Stimulated activated CD4-positive, alpha-beta T cell treated with anti-CD3 and anti-CD28 coated beads, Interleukin-4, amount 100 ng/mL, for 1 hour (primary cell): ENCODE measurements around the gene TTLL5.
"Not testable (repeated sequence)": the region's sequence is repeated elsewhere in the genome, so short reads cannot be mapped to it uniquely, and the experiment has no call there.

ENCODE experiments used
- DNase-seq: peaks from one replicate; pipeline ENCODE4 v3.0.0-alpha.2; 2020

TTLL5 gene

DNA sequence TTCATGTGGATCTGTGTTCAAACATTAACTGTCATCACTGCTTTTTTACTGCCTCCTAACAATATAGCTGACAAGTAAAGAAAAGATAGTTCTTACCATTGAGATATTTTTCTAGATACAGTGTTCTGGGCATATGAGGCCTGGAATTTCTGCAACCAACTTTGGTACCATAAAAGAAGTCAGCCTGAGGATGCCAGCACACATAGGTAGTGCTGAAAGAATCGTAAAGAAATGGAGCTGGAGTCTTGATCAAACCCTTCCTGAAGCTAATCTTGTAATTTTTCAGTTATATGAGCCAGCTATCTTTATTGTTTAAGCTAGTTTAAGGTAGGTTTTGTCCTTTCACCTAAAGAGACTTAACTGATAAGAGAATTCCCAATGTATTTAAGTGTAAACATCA lies 11.7 kb upstream of the TTLL5 start:
- DNase-seq: no peak

DNA sequence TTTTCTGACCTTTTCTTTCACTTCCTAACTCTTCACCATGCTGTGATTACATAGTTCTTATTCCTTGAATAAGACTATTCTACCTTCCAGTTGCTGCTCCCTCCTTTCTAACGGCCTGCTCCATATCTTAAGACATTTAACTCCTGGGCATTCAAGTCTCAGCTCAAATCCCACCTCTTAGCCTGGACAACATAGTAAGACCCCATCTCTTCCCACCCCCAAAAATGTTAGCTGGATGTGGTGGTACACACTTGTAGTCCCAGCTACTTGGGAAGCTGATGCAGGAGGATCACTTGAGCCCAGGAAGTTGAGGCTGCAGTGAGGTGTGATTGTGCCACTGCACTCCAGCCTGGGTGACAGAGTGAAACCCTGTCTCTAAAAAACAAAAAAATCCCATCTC lies 11.3 kb upstream of the TTLL5 start:
- no peak for DNase-seq

GRCh38 chr14:75650253-75651058 lies 10.6 kb upstream of the TTLL5 start:
- no peak for DNase-seq

- DNase-seq: no peak
These were observed 7.5 kb upstream of the TTLL5 start for GRCh38 chr14:75653563-75653962.

DNA sequence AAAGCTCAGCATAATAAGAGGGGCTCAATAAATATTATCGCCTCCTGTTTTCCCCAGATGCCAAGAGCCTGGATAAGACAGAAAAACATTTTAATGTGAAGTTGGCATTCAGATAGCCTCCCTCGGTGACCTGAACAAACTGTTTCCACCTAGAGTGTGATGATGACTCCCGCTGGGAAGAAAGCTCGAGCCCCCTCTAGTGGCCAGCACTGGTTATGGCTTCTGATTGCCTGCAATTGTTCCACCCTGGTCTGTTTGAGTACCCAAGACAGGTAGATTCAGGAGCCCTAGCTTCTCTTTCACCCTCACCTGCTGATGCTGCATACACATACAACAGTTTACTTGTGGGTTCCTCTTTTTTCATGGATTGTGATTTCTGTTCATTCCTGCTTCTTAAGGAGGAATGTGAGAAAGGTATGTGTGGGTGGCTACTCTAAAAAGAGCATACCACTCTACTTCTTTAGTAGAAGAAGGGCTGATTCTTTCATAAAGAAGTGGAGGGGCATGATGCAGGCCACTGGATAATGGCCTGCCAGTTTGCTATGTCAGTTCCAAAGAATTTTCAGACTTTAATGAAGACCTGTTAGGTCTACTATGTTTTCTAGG lies 6.8 kb upstream of the TTLL5 start:
- DNase-seq: peak; percentile 84

GRCh38 chr14:75655235-75655634 lies 5.8 kb upstream of the TTLL5 start:
- DNase-seq: no peak

- no peak for DNase-seq
These were observed 3.7 kb upstream of the TTLL5 start for GRCh38 chr14:75657331-75657730.

GRCh38 chr14:75658957-75659356 lies 2.1 kb upstream of the TTLL5 start:
- DNase-seq: no peak

DNA sequence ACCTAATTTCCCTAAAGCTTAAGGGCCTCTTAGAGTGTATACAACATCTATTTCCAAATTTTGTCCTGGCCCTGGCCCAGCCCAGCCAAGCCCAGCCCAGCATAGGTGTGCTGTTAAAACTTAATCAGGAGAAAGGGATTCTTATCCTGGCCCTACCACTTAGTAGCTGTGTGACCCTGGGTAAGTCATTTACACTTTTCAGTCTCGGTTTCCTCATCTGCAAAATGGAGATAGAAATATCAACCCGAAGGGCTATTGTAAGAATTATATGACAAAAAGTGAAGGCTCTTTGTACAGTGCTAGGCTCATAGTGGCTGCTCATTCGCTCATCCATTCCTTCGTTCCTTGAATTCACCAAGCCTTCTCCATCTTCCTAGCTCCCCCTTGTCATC lies 812 bp upstream of the TTLL5 start:
- no peak for DNase-seq

- no peak for DNase-seq
These were observed 411 bp downstream of the TTLL5 start for GRCh38 chr14:75661499-75661814.

DNA sequence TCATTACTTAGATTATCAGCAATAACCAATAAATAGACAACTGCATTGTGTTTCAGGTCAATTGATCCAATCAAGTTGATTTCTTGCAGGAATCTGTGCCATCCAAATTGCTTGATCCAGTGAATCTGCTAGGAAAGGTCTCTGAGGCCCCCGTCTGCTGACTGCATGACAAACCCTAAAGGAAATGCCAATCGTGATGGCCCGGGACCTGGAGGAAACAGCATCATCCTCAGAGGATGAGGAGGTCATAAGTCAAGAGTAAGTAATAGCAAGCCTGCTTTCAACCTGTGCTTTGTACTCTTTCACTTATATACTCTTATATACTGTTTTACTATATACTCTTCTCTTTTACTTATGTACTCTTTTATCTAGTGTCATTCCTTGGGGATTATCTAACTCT lies 1.9 kb downstream of the TTLL5 start:
- DNase-seq: no peak

DNA sequence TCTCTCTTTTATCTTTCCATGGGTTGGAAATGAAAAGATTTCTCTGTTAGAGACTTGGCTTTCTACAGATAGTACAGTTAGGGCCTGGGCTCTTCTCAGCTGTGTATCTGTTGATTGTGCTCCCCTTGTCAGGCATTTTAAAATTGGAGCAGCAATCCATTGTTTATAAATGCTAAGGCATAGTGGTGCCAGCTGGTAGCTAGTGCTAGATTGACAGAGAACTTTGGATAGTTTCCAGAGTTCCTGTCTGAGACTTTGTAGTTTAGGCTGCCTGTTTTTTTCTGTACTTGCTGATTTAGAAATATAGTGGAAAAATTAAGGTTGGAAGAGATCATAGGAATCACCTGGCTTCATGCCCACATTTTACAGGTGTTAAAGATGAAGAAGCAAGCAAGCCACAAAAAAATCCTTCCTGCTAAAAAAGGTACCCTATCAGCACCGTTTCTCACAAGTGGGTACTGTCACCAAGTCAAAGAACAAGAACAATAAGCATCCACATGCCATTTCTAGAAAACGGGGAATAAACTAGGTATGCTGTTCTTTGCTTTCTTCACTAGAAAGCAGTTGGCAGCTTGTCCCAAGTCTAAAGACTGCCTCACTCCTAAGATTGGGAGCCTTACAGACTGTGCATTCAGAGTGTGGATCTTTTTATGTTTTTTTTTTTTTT lies 6.2 kb downstream of the TTLL5 start:
- no peak for DNase-seq

DNA sequence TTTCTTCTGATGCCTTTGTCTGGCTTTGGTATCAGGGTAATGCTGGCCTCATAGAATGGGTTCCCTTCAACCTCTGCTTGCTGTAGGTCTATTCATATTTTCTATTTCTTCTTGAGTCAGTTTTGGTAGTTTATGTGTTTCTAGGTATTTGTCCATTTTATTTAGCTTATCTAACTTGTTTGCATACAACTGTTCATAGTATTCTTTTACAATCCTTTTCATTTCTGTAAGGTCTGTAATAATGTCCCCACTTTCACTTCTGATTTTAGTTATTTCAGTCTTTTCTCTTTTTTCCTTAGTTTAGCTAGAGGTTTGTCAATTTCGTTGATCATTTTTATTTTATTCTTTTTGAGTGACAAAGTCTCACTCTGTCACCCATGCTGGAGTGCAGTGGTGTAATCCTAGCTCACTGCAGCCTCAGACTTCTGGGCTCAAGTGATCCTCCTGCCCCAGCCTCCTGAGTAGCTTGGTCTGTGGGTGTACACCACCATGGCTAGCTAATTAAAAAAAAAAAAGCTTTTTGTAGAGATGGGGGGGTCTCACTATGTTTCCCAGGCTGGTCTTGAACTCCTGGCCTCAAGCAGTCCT lies 11.7 kb downstream of the TTLL5 start:
- no peak for DNase-seq

- DNase-seq: no peak
These were observed 12.4 kb downstream of the TTLL5 start for GRCh38 chr14:75673345-75674035.

DNA sequence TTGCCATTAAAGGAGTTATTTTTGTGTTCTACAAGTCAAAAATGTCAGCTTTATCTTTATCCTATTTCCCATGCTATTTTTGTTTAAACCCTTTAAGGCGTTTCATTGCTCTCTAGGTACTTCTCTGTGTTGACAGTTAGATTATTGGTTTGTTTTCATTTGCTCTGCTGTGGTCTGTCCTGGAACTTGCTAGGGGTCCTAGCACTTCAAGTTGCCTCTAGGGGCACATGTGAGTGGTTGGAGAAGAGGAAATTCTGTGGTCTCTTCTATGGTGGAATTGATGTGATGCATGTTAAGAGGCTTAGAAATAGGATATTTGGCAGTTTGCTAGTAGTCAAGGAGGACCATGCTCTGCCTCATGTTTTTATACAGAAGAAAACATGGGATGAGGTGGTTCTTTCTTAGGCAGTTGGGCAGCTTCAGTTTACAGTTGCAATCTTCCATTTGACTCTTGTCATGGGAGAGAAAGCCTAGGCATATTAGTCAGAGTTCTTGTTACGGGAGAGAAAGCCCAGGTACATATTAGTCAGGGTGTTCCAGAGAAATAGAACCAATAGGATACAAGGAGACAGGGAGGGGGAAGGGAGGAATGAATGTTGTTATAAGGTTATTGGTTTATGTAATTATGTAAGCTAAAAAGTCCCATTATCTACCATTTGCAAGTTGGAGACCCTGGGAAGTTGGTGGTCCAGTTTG lies 14.4 kb downstream of the TTLL5 start:
- DNase-seq: no peak

GRCh38 chr14:75685910-75686309 lies 24.9 kb downstream of the TTLL5 start:
- no peak for DNase-seq

DNA sequence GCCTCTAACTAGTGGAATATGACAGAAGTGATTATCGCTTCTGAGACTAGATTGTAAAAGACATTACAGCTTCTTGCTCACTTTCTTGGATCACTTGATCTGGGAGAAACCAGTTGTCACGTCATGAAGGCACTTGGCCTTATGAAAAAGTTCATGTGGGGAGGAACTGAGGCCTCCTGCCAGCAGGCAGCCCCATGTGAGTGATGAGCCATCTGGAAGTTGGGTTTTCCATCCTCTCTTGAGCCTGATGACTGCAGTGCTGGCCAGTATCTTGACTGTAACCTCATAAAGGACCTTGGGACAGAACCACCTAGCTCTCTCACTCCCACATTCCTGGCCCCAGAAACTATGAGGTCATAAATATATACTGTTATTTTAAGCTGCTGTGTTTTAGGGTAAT lies 28.0 kb downstream of the TTLL5 start:
- no peak for DNase-seq

DNA sequence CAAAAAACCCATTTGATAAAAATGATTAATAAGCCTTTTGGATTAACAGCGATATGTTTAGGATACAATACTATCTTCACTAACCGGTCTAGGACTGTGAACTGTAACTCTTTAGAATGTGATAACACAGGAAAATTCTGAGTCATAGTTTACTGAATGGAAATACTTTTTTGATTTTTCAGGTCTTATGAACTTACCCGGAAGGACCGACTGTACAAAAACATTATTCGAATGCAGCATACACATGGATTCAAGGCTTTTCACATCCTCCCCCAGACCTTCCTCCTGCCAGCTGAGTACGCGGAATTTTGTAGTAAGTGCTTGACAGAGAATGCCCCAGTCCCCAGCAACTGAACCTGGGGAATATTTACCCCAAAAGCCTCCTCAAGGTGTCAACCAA lies 29.0 kb downstream of the TTLL5 start:
- DNase-seq: no peak

DNA sequence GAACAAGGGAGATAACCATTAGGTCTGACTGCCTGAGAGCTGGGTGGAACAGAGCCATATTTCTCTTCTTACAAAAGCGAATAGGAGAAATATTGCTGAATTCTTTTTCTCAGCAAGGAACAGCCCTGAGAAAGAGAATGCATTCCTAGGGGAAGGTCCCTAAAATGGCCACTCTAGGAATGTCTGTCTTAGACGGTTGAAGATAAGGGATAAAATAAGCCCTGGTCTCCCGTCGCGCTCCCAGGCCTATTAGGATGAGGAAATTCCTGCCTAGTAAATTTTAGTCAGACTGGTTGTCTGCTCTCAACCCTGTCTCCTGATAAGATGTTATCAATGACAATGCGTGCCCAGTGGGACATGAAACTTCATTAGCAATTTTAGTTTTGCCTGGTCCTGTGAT lies 34.0 kb downstream of the TTLL5 start:
- DNase-seq: not testable (repeated sequence)

DNA sequence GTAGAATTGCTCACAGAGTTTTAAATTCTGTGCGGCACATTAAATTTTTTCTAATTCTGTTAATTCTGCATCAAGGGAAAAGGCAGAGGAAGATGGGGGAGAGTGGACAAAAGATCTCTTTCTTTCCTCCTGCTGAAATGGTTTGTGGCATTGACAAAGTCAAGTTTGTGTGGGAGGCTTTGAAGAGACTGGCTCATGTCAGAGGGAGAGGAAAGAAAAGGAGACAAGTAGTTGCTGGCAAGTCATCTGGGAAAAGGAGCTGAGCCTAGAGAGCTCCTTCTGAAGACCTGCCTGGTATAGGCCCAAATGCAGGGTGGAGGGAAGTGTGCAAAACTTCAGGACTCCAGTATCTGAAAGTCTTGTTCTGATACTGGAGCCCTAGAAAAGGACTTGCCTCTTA lies 36.3 kb downstream of the TTLL5 start:
- DNase-seq: no peak

DNA sequence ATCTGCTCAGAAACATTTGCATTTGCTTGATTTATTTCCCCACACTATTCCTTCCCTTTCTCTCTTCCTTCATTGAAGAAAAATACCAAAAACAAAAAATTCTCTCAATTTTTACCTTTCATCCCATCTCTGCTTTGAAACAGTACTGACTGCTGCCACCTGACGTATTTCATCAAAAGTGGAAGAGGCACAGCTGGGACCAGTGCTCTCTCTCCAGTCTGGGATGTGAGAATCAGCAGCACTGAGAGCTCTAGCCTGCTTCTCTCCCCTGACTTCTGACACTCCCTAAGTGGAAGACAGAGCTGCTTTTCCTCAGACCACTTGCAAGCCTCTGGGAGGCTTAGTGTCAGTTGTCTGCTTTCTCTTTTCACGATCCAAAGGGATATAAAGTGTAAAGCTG lies 36.9 kb downstream of the TTLL5 start:
- DNase-seq: no peak

DNA sequence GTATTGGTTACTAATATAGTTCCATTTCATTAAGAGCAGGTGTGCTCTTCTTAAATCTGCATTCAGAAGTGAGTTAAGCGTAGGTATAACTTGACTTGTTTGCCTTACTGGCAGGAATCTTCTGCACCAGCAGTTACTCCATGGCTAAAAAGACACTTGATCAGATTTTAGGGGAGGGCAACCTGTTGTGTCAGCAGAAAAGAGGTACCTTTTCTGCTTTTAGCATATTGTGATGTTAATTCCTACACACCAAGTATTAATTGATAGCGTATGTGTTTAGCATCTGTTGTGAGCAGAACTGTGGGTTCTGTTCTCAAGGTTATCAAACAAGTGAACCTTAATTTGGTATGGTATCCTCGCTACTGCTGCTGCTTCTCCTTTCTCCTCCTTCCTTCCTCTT lies 38.3 kb downstream of the TTLL5 start:
- no peak for DNase-seq

DNA sequence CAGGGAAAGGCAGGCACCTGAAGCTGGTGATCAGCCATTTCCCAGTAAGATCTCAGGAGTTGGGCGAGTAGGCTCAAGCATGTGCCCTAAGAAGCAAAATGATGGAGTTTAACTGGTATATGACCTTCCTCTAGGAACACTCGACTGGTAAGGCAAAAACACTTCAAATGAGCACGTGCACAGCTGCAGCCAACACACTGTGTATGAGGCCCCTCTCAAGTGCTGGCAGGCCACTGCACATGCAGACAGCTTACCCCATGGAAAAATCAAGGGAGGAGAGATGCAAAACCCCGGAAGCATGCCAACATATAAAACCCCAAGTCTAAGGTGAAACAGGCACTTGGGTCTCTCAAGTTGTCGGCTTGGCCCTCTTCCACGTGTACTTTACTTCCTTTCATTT lies 39.2 kb downstream of the TTLL5 start:
- no peak for DNase-seq
